ENCODE measurements around the gene NUP210.

NUP210 gene

GRCh38 chr3:13419505-13420044 lies 547 bp downstream of the NUP210 start:
- TF ChIP-seq CTCF (conservative IDR thresholded peaks at IDR 0.05) = peak; percentile 24; the same call in 1 of the 2 replicates
- peak overlapping the region; percentile 95 for H3K27ac ChIP-seq

- no peak for TF ChIP-seq CTCF (conservative IDR thresholded peaks at IDR 0.05)
- peak overlapping the region; percentile 95 for H3K27ac ChIP-seq
Measured at GRCh38 chr3:13417166-13417947, 2.8 kb downstream of the NUP210 start.

GRCh38 chr3:13415997-13416793 lies 3.9 kb downstream of the NUP210 start:
- peak overlapping the region; percentile 95 for H3K27ac ChIP-seq

GRCh38 chr3:13415236-13415986 lies 4.7 kb downstream of the NUP210 start:
- peak overlapping the region; percentile 95 for H3K27ac ChIP-seq
- TF ChIP-seq CTCF (conservative IDR thresholded peaks at IDR 0.05) = no peak

More at GRCh38 chr3:13415997-13416793, 3.9 kb downstream of the NUP210 start:
- peak; percentile 35 for TF ChIP-seq CTCF (conservative IDR thresholded peaks at IDR 0.05)

GRCh38 chr3:13414040-13414729 lies 5.9 kb downstream of the NUP210 start:
- TF ChIP-seq CTCF (conservative IDR thresholded peaks at IDR 0.05) = no peak
- peak overlapping the region; percentile 95 for H3K27ac ChIP-seq

GRCh38 chr3:13411186-13411860 lies 8.8 kb downstream of the NUP210 start:
- TF ChIP-seq CTCF (conservative IDR thresholded peaks at IDR 0.05) = no peak

More at GRCh38 chr3:13411186-13411860, 8.8 kb downstream of the NUP210 start:
- H3K27ac ChIP-seq = peak overlapping the region; percentile 95

Data from VCaP (cell line).